Natural killer cell (primary cell): ENCODE measurements around the gene DUSP7. TPM values are rescaled to one million over a fixed set of nuclear protein-coding genes. Genes with fewer than 3 reads are reported as not detected.

Source experiments
- ATAC-seq, 3 donors: fragments of 150-1000 bp in 2 of 3; fragments of 200-7000 bp in 1 of 3; cut with Tn5 transposase; 1 replicate in 1 of 3; 2 replicates in 2 of 3; pipeline ENCODE4 v1.10.0; 2021; ENCODE audit warnings: mild to moderate bottlenecking in 2 of 3, moderate library complexity in 2 of 3
- DNase-seq, 2 donors: peaks; one replicate each; pipeline versions ENCODE4 v3.0.0 to v3.0.0-alpha.2; 2013 to 2021; ENCODE audit warnings: mixed read lengths in 1 of 2
- H3K27ac ChIP-seq: one replicate; pipeline ENCODE4 v1.5.1; 2013; ENCODE audit warnings: mild to moderate bottlenecking, low read length
- H3K27me3 ChIP-seq: one replicate; pipeline ENCODE4 v1.6.1; 2013; ENCODE audit warnings: low read length; ENCODE audit not compliant: control insufficient read depth, insufficient read depth
- H3K36me3 ChIP-seq: one replicate; pipeline ENCODE4 v1.6.1; 2013; ENCODE audit warnings: low read length; ENCODE audit not compliant: control insufficient read depth, insufficient read depth
- H3K4me1 ChIP-seq: one replicate; pipeline ENCODE4 v1.6.1; 2013; ENCODE audit warnings: low read length; ENCODE audit not compliant: control insufficient read depth, insufficient read depth
- H3K4me3 ChIP-seq: one replicate; pipeline ENCODE4 v1.5.1; 2013; ENCODE audit warnings: low read length
- H3K9me3 ChIP-seq: one replicate; pipeline ENCODE4 v1.6.1; 2013; ENCODE audit warnings: low read length; ENCODE audit not compliant: control insufficient read depth, insufficient read depth
- H3K27ac Mint-ChIP-seq, 2 donors: one replicate each; pipeline ENCODE4 v1.8.0; 2022; ENCODE audit warnings: mild to moderate bottlenecking in 2 of 2, mixed read lengths in 2 of 2, moderate library complexity in 1 of 2
- H3K27me3 Mint-ChIP-seq, 2 donors: one replicate each; pipeline ENCODE4 v1.8.0; 2022; ENCODE audit warnings: low read depth in 2 of 2, mixed read lengths in 2 of 2
- H3K36me3 Mint-ChIP-seq: one replicate; pipeline ENCODE4 v1.8.0; 2022; ENCODE audit warnings: mixed read lengths
- H3K4me1 Mint-ChIP-seq, 2 donors: one replicate each; pipeline ENCODE4 v1.8.0; 2022; ENCODE audit warnings: mixed read lengths in 2 of 2
- H3K4me3 Mint-ChIP-seq: one replicate; pipeline ENCODE4 v1.8.0; 2022; ENCODE audit warnings: mild to moderate bottlenecking, moderate library complexity, mixed read lengths
- H3K9me3 Mint-ChIP-seq, 2 donors: one replicate each; pipeline ENCODE4 v1.8.0; 2022; ENCODE audit warnings: mixed read lengths in 2 of 2
- CTCF ChIP-seq: fragments of 200-600 bp; IDR thresholded peaks from one replicate; pipeline ENCODE4 v1.8.0; 2022; ENCODE audit warnings: antibody characterized with exemption
- WGBS: methylation state at CpG from one replicate; pipeline ENCODE4 v1.1.7; 2013; ENCODE audit warnings: missing lambda C conversion rate; ENCODE audit not compliant: insufficient coverage; 5-methylcytosine and 5-hydroxymethylcytosine counted together
- intact Hi-C: fragments of 100-400 bp; cut with micrococcal nuclease; formaldehyde crosslinking; loops from one replicate; pipeline ENCODE4 v1.14.2; 2022
- total RNA-seq, 4 donors: library from RNA; stranded (reverse); fragments of 120-200 nt in 1 of 4; gene quantifications; one replicate each; pipeline versions ENCODE4 v1.2.3 to v1.2.4, GENCODE V29; 2013 to 2022

Gene DUSP7
- total RNA-seq, 3 donors from 2014 or later (not counting 1 experiment from before 2014, with no cell fraction given) = 8.7 to 17.4 (median 11.6) TPM

GRCh38 chr3:52018319-52019000, 37.9 kb downstream of the DUSP7 start:
- no peaks in the 10 kb centered on the region for H3K27me3 ChIP-seq
- H3K27ac ChIP-seq = no peak overlapping the region
- no peaks in the 10 kb centered on the region for H3K9me3 ChIP-seq
- Mint-ChIP-seq H3K27ac (no peak overlapping the region), H3K4me3 (no peak overlapping the region), H3K9me3 (no peaks in the 10 kb centered on the region), H3K27me3 (no peaks in the 10 kb centered on the region), H3K36me3 (no peaks in the 10 kb centered on the region), H3K4me1 (peaks cover 0 to 5% of the 10 kb centered on the region in 2 donors)
- no peak for DNase-seq
- peaks cover 15% of the 10 kb centered on the region for H3K4me1 ChIP-seq
- intact Hi-C loops = no loop called here
- H3K36me3 ChIP-seq = no peaks in the 10 kb centered on the region
- H3K4me3 ChIP-seq = no peak overlapping the region
- 91% methylated on average over 21 of the region's 21 CpGs for WGBS
- no peak for TF ChIP-seq CTCF
- ATAC-seq = no peak

DNA sequence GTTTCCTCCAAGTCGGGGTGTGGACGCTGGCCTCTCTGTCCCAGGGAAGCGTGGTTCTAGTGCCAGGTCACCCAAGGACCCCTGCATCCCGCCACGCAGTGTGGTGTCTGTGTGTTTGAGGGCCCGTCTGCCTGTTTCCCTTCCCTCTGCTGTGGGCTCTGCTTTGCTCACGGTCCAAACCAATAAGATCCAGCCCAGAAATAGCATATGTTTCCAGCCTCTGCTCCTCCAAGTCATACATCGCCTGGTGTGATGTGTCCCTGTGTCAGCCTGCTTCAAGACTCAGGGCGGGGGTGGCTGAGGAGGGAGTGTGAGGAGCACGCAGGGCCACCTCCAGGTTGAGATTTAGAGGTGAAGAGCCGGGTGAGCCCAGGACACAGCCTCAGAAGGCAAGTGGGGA, 38.8 kb downstream of the DUSP7 start:
- no peaks in the 10 kb centered on the region for H3K9me3 Mint-ChIP-seq
- Histone ChIP-seq H3K27me3 (no peaks in the 10 kb centered on the region), H3K4me1 (peaks cover 17% of the 10 kb centered on the region), H3K36me3 (no peaks in the 10 kb centered on the region), H3K9me3 (no peaks in the 10 kb centered on the region), H3K4me3 (no peak overlapping the region), H3K27ac (no peak overlapping the region)
- intact Hi-C loops = no loop called here
- peaks cover 0 to 5% of the 10 kb centered on the region in 2 donors for H3K4me1 Mint-ChIP-seq
- DNase-seq = no peak
- H3K27ac Mint-ChIP-seq = no peak overlapping the region
- TF ChIP-seq CTCF = no peak
- ATAC-seq = no peak
- H3K27me3 Mint-ChIP-seq = no peaks in the 10 kb centered on the region
- no peaks in the 10 kb centered on the region for H3K36me3 Mint-ChIP-seq
- 90% methylated on average over 11 of the region's 11 CpGs for WGBS
- H3K4me3 Mint-ChIP-seq = no peak overlapping the region

GRCh38 chr3:52015438-52016228, 40.7 kb downstream of the DUSP7 start:
- no peaks in the 10 kb centered on the region for H3K9me3 Mint-ChIP-seq
- peaks cover 21% of the 10 kb centered on the region for H3K4me1 ChIP-seq
- H3K27ac Mint-ChIP-seq = no peak overlapping the region
- no peaks in the 10 kb centered on the region for H3K36me3 Mint-ChIP-seq
- DNase-seq (no peak), ATAC-seq (no peak)
- peaks cover 0 to 5% of the 10 kb centered on the region in 2 donors for H3K4me1 Mint-ChIP-seq
- no peaks in the 10 kb centered on the region for H3K36me3 ChIP-seq
- H3K4me3 Mint-ChIP-seq = no peak overlapping the region
- H3K27ac ChIP-seq = no peak overlapping the region
- no peaks in the 10 kb centered on the region for H3K27me3 Mint-ChIP-seq
- no peak overlapping the region for H3K4me3 ChIP-seq
- no peaks in the 10 kb centered on the region for H3K27me3 ChIP-seq
- no peak for TF ChIP-seq CTCF
- H3K9me3 ChIP-seq = no peaks in the 10 kb centered on the region
- intact Hi-C loops = no loop called here
- WGBS = 83% methylated on average over 13 of the region's 13 CpGs
